K562 (cell line): ENCODE results near the gene HNRNPA2B1. TPM values are rescaled to one million over a fixed set of nuclear protein-coding genes. Genes with fewer than 3 reads are reported as not detected.

ENCODE experiments used
- GABPB2 ChIP-seq: fragments of 250-450 bp; sonication (Bioruptor Pico); conservative IDR thresholded peaks from 2 replicates; pipeline ENCODE4 v1.5.1; 2021; ENCODE audit warnings: mild to moderate bottlenecking
- POLR2A ChIP-seq: fragments of 450-650 bp; conservative IDR thresholded peaks from 2 replicates; pipeline ENCODE4 v1.6.1; 2016
- RBM22 ChIP-seq: fragments of 200-400 bp; formaldehyde crosslinking; IDR thresholded peaks from 2 replicates; pipeline ENCODE4 v1.6.1; 2018; ENCODE audit warnings: low read length, low read depth; ENCODE audit not compliant: poor library complexity, severe bottlenecking
- SUPT5H ChIP-seq: fragments of 450-650 bp; IDR thresholded peaks from 2 replicates; pipeline ENCODE4 v1.6.1; 2016
- ZNF175 ChIP-seq: fragments of 200-800 bp; sonication (Bioruptor generic); IDR thresholded peaks from 2 replicates; pipeline ENCODE4 v1.6.1; 2016; ENCODE audit warnings: low read depth, mild to moderate bottlenecking, missing genetic modification characterization, missing compliant biosample characterization
- ZNF224 ChIP-seq: sonication (generic); formaldehyde crosslinking; IDR thresholded peaks from 2 replicates; pipeline ENCODE4 v1.8.0; 2022; ENCODE audit warnings: mild to moderate bottlenecking, missing genetic modification reagents
- polyA plus RNA-seq, 8 experiments: library from polyadenylated mRNA; depleted of rRNA in 4 of 8; stranded (reverse) in 5 of 8; unstranded in 3 of 8; fragments of >200 nt; fragmentation: Nextera tagmentation in 2 of 8; fragmentation: Illumina TruSeq in 1 of 8; extraction: Ambion mirVana in 2 of 8; extraction: Trizol in 1 of 8; gene quantifications; 2 replicates each; pipeline versions ENCODE4 v1.2.1 to v1.2.3, GENCODE V29; 2011 to 2014; ENCODE audit warnings: inconsistent platforms in 1 of 8, missing spikeins in 1 of 8
- total RNA-seq, 7 experiments: library from RNA; depleted of rRNA in 6 of 7; stranded (reverse); fragments of >200 nt in 6 of 7; fragmentation: Illumina TruSeq in 2 of 7; extraction: Trizol in 2 of 7; gene quantifications; 2 replicates each; pipeline versions ENCODE4 v1.2.1 to v1.2.3, GENCODE V29; 2011 to 2021; ENCODE audit warnings: low replicate concordance in 1 of 7
- TF ChIP-seq, protein P1 (sequence below): sonication (generic); formaldehyde crosslinking; IDR thresholded peaks from 2 replicates; pipeline ENCODE4 v1.8.0; 2022; ENCODE audit warnings: mild to moderate bottlenecking, missing genetic modification reagents, borderline replicate concordance

HNRNPA2B1 gene
- total and polyA plus RNA-seq, 9 of the 15 experiments (the other 6 are each of a cell fraction or from before 2014, with no cell fraction given): 630 to 1,989 (median 865) TPM

DNA sequence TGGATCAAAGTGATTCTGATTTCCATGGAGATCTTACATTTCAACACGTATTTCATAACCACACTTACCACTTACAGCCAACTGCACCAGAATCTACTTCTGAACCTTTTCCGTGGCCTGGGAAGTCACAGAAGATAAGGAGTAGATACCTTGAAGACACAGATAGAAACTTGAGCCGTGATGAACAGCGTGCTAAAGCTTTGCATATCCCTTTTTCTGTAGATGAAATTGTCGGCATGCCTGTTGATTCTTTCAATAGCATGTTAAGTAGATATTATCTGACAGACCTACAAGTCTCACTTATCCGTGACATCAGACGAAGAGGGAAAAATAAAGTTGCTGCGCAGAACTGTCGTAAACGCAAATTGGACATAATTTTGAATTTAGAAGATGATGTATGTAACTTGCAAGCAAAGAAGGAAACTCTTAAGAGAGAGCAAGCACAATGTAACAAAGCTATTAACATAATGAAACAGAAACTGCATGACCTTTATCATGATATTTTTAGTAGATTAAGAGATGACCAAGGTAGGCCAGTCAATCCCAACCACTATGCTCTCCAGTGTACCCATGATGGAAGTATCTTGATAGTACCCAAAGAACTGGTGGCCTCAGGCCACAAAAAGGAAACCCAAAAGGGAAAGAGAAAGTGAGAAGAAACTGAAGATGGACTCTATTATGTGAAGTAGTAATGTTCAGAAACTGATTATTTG lies 15.3 kb downstream of the HNRNPA2B1 start (continued):
- TF ChIP-seq RBM22 (peak; percentile 21), ZNF224 (CRISPR knock-in tag) (0 out of 2 replicates have a peak, but pooled peaks have one; percentile 28), POLR2A (peak; percentile 50), ZNF175 (CRISPR knock-in tag) (no peak), SUPT5H (peak; percentile 53), GABPB2 (no peak)
- TF ChIP-seq, protein P1, sequence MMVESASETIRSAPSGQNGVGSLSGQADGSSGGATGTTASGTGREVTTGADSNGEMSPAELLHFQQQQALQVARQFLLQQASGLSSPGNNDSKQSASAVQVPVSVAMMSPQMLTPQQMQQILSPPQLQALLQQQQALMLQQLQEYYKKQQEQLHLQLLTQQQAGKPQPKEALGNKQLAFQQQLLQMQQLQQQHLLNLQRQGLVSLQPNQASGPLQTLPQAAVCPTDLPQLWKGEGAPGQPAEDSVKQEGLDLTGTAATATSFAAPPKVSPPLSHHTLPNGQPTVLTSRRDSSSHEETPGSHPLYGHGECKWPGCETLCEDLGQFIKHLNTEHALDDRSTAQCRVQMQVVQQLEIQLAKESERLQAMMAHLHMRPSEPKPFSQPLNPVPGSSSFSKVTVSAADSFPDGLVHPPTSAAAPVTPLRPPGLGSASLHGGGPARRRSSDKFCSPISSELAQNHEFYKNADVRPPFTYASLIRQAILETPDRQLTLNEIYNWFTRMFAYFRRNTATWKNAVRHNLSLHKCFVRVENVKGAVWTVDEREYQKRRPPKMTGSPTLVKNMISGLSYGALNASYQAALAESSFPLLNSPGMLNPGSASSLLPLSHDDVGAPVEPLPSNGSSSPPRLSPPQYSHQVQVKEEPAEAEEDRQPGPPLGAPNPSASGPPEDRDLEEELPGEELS (CRISPR knock-in tag): no peak
- TF ChIP-seq, all 486 proteins: peak for 12
